Ascending aorta (tissue), 2 donors: ENCODE data around the gene SHQ1. TPM values are rescaled to one million over a fixed set of nuclear protein-coding genes. Genes with fewer than 3 reads are reported as not detected.
"Not testable (repeated sequence)": the region's sequence is repeated elsewhere in the genome, so short reads cannot be mapped to it uniquely, and the experiment has no call there.

Experiments
- DNase-seq, 2 donors: peaks; one replicate each; pipeline ENCODE4 v3.0.0-alpha.2; 2019; ENCODE audit warnings: low spot score in 2 of 2
- H3K27ac ChIP-seq, 2 donors: fragments of 200-600 bp; sonication (generic); one replicate each; pipeline ENCODE4 v1.5.1; 2016 to 2017; ENCODE audit warnings: mild to moderate bottlenecking in 1 of 2
- H3K27me3 ChIP-seq: fragments of 200-600 bp; sonication (generic); one replicate; pipeline ENCODE4 v1.5.1; 2017
- H3K36me3 ChIP-seq, 2 donors: fragments of 200-600 bp; sonication (generic); one replicate each; pipeline ENCODE4 v1.5.1; 2016
- H3K4me1 ChIP-seq, 2 donors: fragments of 200-600 bp; sonication (generic); one replicate each; pipeline ENCODE4 v1.5.1; 2016 to 2017; ENCODE audit warnings: mild to moderate bottlenecking in 1 of 2
- H3K4me3 ChIP-seq, 2 donors: fragments of 200-600 bp; sonication (generic); one replicate each; pipeline ENCODE4 v1.5.1; 2016 to 2017; ENCODE audit warnings: mild to moderate bottlenecking in 1 of 2
- H3K9me3 ChIP-seq, 2 donors: fragments of 200-600 bp; sonication (generic); one replicate each; pipeline ENCODE4 v1.5.1; 2016
- intact Hi-C: fragments of 100-400 bp; cut with DNase I; formaldehyde crosslinking; loops from one replicate; pipeline ENCODE4 v1.15.1; 2023
- total RNA-seq: library from RNA; depleted of rRNA; stranded (reverse); fragments of >200 nt; gene quantifications from one replicate; pipeline ENCODE4 v1.1.0, GENCODE V29; 2016
- TF ChIP-seq, protein P1 (sequence below), 3 experiments: fragments of 200-600 bp in 2 of 3; fragments of 450-650 bp in 1 of 3; sonication (generic) in 2 of 3; IDR thresholded peaks; one replicate each; pipeline ENCODE4 v1.5.1; 2016 to 2019; ENCODE audit warnings: antibody characterized with exemption in 3 of 3, mild to moderate bottlenecking in 1 of 3, moderate library complexity in 1 of 3

SHQ1 gene
- total RNA-seq, 1 donor from 2014 or later = 4.2 TPM

DNA sequence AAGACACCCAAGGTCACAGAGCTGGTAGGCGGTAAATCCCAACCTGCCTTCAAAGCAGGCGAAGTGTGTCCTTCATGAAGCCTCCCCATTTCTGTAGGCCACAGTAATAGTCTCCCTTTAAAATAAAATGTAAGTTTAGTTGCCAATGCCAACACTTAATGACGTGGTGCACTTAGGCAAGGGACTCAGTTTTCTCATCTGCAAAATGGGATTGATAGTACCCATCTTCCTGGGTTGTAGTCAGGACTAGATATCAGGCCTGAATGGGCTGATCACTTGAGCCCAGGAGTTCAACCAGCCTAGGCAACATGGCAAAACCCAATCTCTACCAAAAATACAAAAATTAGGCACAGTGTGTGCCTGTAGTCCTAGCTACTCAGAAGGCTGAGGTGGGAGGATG lies 114.6 kb downstream of the SHQ1 start:
- Histone ChIP-seq H3K9me3 (peaks cover 10 to 14% of the 10 kb centered on the region in 2 donors), H3K27ac (no peak overlapping the region), H3K4me3 (no peak overlapping the region), H3K36me3 (no peaks in the 10 kb centered on the region), H3K4me1 (peaks cover 0 to under 1% of the 10 kb centered on the region in 2 donors), H3K27me3 (no peaks in the 10 kb centered on the region)
- intact Hi-C loops = no loop called here
- no peak for DNase-seq
- TF ChIP-seq, protein P1, sequence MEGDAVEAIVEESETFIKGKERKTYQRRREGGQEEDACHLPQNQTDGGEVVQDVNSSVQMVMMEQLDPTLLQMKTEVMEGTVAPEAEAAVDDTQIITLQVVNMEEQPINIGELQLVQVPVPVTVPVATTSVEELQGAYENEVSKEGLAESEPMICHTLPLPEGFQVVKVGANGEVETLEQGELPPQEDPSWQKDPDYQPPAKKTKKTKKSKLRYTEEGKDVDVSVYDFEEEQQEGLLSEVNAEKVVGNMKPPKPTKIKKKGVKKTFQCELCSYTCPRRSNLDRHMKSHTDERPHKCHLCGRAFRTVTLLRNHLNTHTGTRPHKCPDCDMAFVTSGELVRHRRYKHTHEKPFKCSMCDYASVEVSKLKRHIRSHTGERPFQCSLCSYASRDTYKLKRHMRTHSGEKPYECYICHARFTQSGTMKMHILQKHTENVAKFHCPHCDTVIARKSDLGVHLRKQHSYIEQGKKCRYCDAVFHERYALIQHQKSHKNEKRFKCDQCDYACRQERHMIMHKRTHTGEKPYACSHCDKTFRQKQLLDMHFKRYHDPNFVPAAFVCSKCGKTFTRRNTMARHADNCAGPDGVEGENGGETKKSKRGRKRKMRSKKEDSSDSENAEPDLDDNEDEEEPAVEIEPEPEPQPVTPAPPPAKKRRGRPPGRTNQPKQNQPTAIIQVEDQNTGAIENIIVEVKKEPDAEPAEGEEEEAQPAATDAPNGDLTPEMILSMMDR (IDR thresholded peaks at IDR 0.05) = no peak

DNA sequence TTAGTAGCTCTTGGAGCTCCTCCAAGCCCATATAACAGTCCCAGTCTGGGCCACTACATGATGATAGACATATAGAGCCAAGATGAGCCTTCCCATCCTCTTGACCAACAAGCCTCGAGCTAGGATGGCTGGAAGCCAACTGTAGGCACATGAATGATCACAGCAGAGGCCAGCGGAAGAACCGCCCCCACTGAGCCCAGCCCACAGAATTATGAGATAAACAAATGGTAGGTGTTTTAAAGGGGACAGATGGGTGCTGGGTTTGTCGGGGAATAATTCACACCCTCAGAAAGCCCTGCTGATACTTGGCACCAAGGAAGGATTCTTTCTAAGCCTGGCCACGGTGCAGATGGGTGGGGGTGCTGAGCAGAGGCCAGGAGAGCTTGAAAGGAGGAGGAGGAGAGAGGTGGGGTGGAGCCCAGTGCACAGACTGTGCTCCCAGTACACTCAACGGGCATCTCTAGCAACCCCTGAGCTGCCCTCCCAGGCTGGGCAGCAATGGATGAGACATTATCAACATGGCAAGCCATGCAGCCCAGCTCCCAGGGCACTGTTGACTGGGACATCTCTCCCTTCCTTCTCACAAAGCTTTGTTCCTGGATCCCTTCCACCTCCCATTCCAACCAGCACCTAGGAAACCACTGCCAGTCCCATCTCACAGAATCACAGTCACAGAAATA lies 115.4 kb downstream of the SHQ1 start:
- H3K36me3 ChIP-seq, intact Hi-C loops, DNase-seq, H3K27ac ChIP-seq, H3K27me3 ChIP-seq, H3K4me1 ChIP-seq, H3K4me3 ChIP-seq: not testable (repeated sequence)
- H3K9me3 ChIP-seq = peaks cover 10 to 14% of the 10 kb centered on the region in 2 donors

DNA sequence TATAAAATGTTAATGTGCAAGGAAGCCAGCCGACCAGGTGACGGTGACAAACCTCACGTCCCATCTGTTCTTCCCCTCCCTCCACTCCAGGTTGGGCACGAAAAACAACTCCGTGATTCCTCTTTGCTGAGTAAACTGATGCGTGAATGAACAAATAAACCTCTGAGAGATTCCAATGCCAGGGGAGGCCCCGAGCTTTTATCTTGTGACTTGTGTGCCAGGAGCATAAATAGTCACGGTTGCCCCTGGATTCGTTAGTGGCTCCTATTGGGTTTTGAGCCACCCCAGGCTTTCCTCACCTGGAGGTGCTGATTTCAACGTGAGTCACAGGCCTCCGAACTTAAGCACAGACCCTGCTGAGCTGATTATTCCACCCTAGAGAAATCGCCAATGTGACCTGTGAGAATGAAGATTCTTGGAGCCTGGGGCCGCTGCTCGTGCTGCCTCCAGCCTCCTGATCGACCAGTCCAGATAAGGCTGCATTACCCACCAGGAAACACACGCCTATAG lies 119.2 kb downstream of the SHQ1 start:
- H3K4me3 ChIP-seq = no peak overlapping the region
- no peaks in the 10 kb centered on the region for H3K36me3 ChIP-seq
- no peak for DNase-seq
- no peak overlapping the region for H3K27ac ChIP-seq
- no peaks in the 10 kb centered on the region for H3K4me1 ChIP-seq
- intact Hi-C loops = no loop called here
- H3K9me3 ChIP-seq = peaks cover 9 to 10% of the 10 kb centered on the region in 2 donors
- TF ChIP-seq, protein P1 (IDR thresholded peaks at IDR 0.05) = no peak
- no peaks in the 10 kb centered on the region for H3K27me3 ChIP-seq

DNA sequence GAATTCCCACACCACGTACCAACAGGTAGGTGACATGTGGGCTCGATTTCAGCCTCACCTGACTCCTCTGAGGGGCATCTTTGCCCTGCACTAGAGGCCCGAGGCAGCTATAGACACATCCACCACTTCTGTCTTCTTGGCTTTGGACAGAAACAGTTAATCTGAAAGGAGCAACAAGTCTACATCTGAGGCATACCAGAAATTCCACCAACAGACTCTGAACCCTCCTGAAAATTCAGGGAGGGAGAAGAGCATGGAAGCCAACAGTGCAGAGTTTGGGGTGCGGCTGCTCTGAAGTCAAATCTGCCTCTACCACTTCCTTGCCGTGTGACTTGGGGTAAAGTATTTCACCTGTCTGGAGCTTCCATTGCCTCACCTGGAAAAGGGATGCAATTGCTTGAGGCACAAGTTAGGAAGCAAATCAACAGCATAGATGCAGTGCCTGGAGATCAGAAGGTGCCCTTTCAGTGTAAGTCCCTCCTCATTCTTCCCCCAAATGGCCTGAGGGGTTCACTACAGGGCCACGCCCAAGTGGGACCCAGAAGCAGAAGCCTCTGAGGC lies 119.8 kb downstream of the SHQ1 start:
- no peaks in the 10 kb centered on the region for H3K27me3 ChIP-seq
- peaks cover 8 to 10% of the 10 kb centered on the region in 2 donors for H3K9me3 ChIP-seq
- H3K4me3 ChIP-seq = no peak overlapping the region
- no peak for DNase-seq
- H3K4me1 ChIP-seq = no peaks in the 10 kb centered on the region
- H3K27ac ChIP-seq = no peak overlapping the region
- no peaks in the 10 kb centered on the region for H3K36me3 ChIP-seq
- intact Hi-C loops = no loop called here
- TF ChIP-seq, protein P1 (IDR thresholded peaks at IDR 0.05) = no peak

DNA sequence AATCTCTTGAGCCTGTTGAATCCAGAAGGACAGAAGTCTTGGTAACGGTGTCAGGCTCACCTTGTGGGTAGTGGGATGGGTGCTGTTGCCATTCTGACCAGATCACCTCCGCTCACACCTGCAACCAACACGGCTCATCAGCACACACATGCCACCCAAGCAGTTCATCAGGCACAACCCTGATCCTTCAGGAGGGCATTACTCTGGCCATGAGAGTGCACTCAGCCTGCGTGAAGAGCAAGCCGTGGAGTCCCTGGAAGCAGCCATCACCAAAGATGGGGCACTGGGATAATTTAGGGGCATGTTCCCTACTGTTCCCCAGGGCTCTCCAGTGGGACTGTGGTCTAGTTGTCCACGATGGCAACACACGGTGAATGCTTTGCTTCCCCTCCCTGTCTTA lies 120.5 kb downstream of the SHQ1 start:
- H3K4me1 ChIP-seq = peaks cover 0 to 5% of the 10 kb centered on the region in 2 donors
- H3K27ac ChIP-seq = no peak overlapping the region
- H3K36me3 ChIP-seq = no peaks in the 10 kb centered on the region
- TF ChIP-seq, protein P1 (IDR thresholded peaks at IDR 0.05) = no peak
- H3K27me3 ChIP-seq = no peaks in the 10 kb centered on the region
- H3K9me3 ChIP-seq = peaks cover 2 to 3% of the 10 kb centered on the region in 2 donors
- intact Hi-C loops = no loop called here
- no peak for DNase-seq
- H3K4me3 ChIP-seq = no peak overlapping the region

DNA sequence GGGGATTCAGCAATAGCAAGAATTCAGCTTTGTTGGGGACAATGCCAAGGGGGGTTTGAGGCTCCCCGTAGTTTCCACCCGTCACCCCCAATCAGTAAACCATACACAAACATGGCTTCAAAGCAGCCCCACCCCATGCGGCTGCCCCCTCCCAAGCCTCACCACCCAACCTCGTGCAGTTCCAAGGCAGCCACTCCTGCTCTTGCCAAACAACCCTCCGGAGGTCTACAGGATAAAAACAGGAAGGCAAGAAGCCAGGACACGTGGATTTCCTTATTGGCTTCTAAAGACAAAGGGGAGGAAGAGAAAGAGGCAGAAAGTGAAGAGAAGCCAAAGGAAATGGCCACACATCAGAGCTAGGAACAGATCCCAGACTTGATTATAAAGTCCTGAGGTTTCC lies 121.1 kb downstream of the SHQ1 start:
- Histone ChIP-seq H3K36me3 (no peaks in the 10 kb centered on the region), H3K9me3 (no peaks in the 10 kb centered on the region), H3K4me3 (no peak overlapping the region), H3K27ac (no peak overlapping the region), H3K4me1 (peaks cover 0 to 10% of the 10 kb centered on the region in 2 donors), H3K27me3 (no peaks in the 10 kb centered on the region)
- DNase-seq = no peak
- TF ChIP-seq, protein P1 (IDR thresholded peaks at IDR 0.05) = no peak
- intact Hi-C loops = no loop called here
